Keratinocyte (primary cell): Measurements from ENCODE around the gene MEA1. TPM values are rescaled to one million over a fixed set of nuclear protein-coding genes. Genes with fewer than 3 reads are reported as not detected.

ENCODE experiments used
- DNase-seq: peaks from one replicate; pipeline ENCODE4 v3.0.0-alpha.2; 2011; ENCODE audit warnings: low read depth, missing footprints, low spot score
- FAIRE-seq: peaks from 2 replicates; lab custom pipeline; 2011; peaks lifted over from hg19 to GRCh38; lab: Jason Lieb, UNC
- H2AFZ ChIP-seq: 2 replicates; pipeline ENCODE4 v1.6.0; 2012; ENCODE audit warnings: low read length, control low read depth, inconsistent platforms; ENCODE audit not compliant: control insufficient read depth
- H3K27ac ChIP-seq: 2 replicates; pipeline ENCODE4 v1.5.1; 2011; ENCODE audit warnings: low read length; ENCODE audit not compliant: control insufficient read depth, insufficient read depth
- H3K27me3 ChIP-seq: 3 replicates; pipeline ENCODE4 v1.6.0; 2011; ENCODE audit warnings: low read length; ENCODE audit not compliant: control insufficient read depth, insufficient read depth; ENCODE audit errors: extremely low read depth
- H3K36me3 ChIP-seq, 2 experiments: 2 replicates in 1 of 2; 3 replicates in 1 of 2; pipeline ENCODE4 v1.5.1; 2011; ENCODE audit warnings: low read length in 2 of 2, mild to moderate bottlenecking in 1 of 2; ENCODE audit not compliant: control insufficient read depth in 2 of 2, insufficient read depth in 2 of 2; ENCODE audit errors: extremely low read depth in 1 of 2
- H3K4me1 ChIP-seq: 3 replicates; pipeline ENCODE4 v1.5.1; 2011; ENCODE audit warnings: low read length; ENCODE audit not compliant: control insufficient read depth, insufficient read depth; ENCODE audit errors: extremely low read depth
- H3K4me2 ChIP-seq: 3 replicates; pipeline ENCODE4 v1.6.0; 2011; ENCODE audit warnings: low read depth, low read length; ENCODE audit not compliant: control insufficient read depth, insufficient read depth; ENCODE audit errors: extremely low read depth
- H3K4me3 ChIP-seq, 3 experiments: fragments of 200-600 bp in 1 of 3; sonication (generic) in 1 of 3; 2 replicates in 2 of 3; 3 replicates in 1 of 3; pipeline ENCODE4 v1.5.1; 2011 to 2016; ENCODE audit warnings: low read length in 3 of 3, mild to moderate bottlenecking in 3 of 3, control low read depth in 2 of 3, inconsistent platforms in 1 of 3, low read depth in 1 of 3, mixed read lengths in 1 of 3, mixed run types in 1 of 3, moderate library complexity in 1 of 3; ENCODE audit not compliant: control insufficient read depth in 2 of 3, insufficient read depth in 2 of 3; ENCODE audit errors: extremely low read depth in 1 of 3
- H3K79me2 ChIP-seq: 2 replicates; pipeline ENCODE4 v1.6.0; 2012; ENCODE audit warnings: low read length; ENCODE audit not compliant: control insufficient read depth, insufficient read depth
- H3K9ac ChIP-seq: 3 replicates; pipeline ENCODE4 v1.6.0; 2011; ENCODE audit warnings: low read length; ENCODE audit not compliant: control insufficient read depth, insufficient read depth; ENCODE audit errors: extremely low read depth
- H3K9me1 ChIP-seq: 3 replicates; pipeline ENCODE4 v1.6.0; 2011; ENCODE audit warnings: low read length; ENCODE audit not compliant: control insufficient read depth, insufficient read depth; ENCODE audit errors: extremely low read depth
- H3K9me3 ChIP-seq: 2 replicates; pipeline ENCODE4 v1.5.1; 2012; ENCODE audit warnings: low read depth, low read length; ENCODE audit not compliant: control insufficient read depth
- H4K20me1 ChIP-seq: 3 replicates; pipeline ENCODE4 v1.6.0; 2011; ENCODE audit warnings: low read length; ENCODE audit not compliant: control insufficient read depth, insufficient read depth; ENCODE audit errors: extremely low read depth
- CTCF ChIP-seq, 3 experiments: IDR thresholded peaks in 1 of 3; conservative IDR thresholded peaks in 1 of 3; optimal IDR thresholded peaks in 1 of 3; 2 replicates in 2 of 3; 3 replicates in 1 of 3; pipeline versions ENCODE3 to v1.5.1; 2011; ENCODE audit warnings: low read length in 3 of 3, mild to moderate bottlenecking in 3 of 3, moderate library complexity in 2 of 3, control low read depth in 1 of 3, inconsistent platforms in 1 of 3; ENCODE audit not compliant: insufficient read depth in 2 of 3; ENCODE audit errors: extremely low read depth in 1 of 3
- EZH2 ChIP-seq: IDR thresholded peaks from one replicate; pipeline ENCODE4 v1.6.1; 2012; ENCODE audit warnings: inconsistent platforms, mild to moderate bottlenecking, low read length, moderate library complexity
- dilution Hi-C: fragments of 300-500 bp; cut with MboI; formaldehyde crosslinking; loops from one replicate; pipeline ENCODE4 v1.7.0; 2020; ENCODE audit warnings: low sequenced_read_pairs; ENCODE audit not compliant: extremely low pct_ligation_motif_present
- polyA plus RNA-seq, 5 experiments: library from polyadenylated mRNA; depleted of rRNA in 3 of 5; stranded (reverse) in 3 of 5; stranded (forward) in 1 of 5; unstranded in 1 of 5; fragments of >200 nt; gene quantifications; 1 replicate in 1 of 5; 2 replicates in 3 of 5; 3 replicates in 1 of 5; pipeline versions ENCODE4 v1.2.1 to v1.2.3, GENCODE V29; 2011 to 2012; ENCODE audit warnings: missing spikeins in 2 of 5, low read depth in 1 of 5, low replicate concordance in 1 of 5

MEA1 gene
- polyA plus RNA-seq, 1 donor (not counting 4 experiments of a cell fraction or from before 2014, with no cell fraction given), result 76.1 TPM

GRCh38 chr6:43058531-43058930 lies 44.8 kb upstream of the MEA1 start:
- peak overlapping the region; percentile 82 for H3K4me2 ChIP-seq
- no peaks in the 10 kb centered on the region for H4K20me1 ChIP-seq
- no peaks in the 10 kb centered on the region for H3K9me3 ChIP-seq
- FAIRE-seq, result no peak
- H3K4me3 ChIP-seq, result peak overlapping the region; percentile 56 to 100 (median 99)
- TF ChIP-seq EZH2, result no peak
- no peak for TF ChIP-seq CTCF (optimal IDR thresholded peaks at IDR 0.05 in 1 of 3, IDR thresholded peaks at IDR 0.05 in 1 of 3, conservative IDR thresholded peaks at IDR 0.05 in 1 of 3; ENCODE audit: extremely low read depth in 1 of 3, insufficient read depth in 2 of 3, low read length in 3 of 3)
- peak overlapping the region; percentile 98 for H3K9ac ChIP-seq
- peaks cover 16% of the 10 kb centered on the region for H3K79me2 ChIP-seq
- dilution Hi-C loops, result no loop called here
- H3K36me3 ChIP-seq, result peaks cover 9 to 19% of the 10 kb centered on the region in 2 experiments
- no peaks in the 10 kb centered on the region for H3K9me1 ChIP-seq
- no peak overlapping the region for H2AFZ ChIP-seq
- peaks cover 17% of the 10 kb centered on the region for H3K4me1 ChIP-seq
- no peak for DNase-seq
- no peaks in the 10 kb centered on the region for H3K27me3 ChIP-seq
- H3K27ac ChIP-seq, result peak overlapping the region; percentile 99

GRCh38 chr6:43055966-43056365 lies 42.2 kb upstream of the MEA1 start:
- Histone ChIP-seq H3K4me2 (no peak overlapping the region), H3K9me1 (no peaks in the 10 kb centered on the region), H3K9ac (no peak overlapping the region), H3K4me1 (peaks cover 27% of the 10 kb centered on the region), H3K79me2 (peaks cover 26% of the 10 kb centered on the region), H3K4me3 (no peak overlapping the region), H3K27ac (no peak overlapping the region), H2AFZ (no peak overlapping the region), H4K20me1 (no peaks in the 10 kb centered on the region), H3K9me3 (no peaks in the 10 kb centered on the region), H3K36me3 (peaks cover 7 to 19% of the 10 kb centered on the region in 2 experiments), H3K27me3 (no peaks in the 10 kb centered on the region)
- FAIRE-seq (no peak), DNase-seq (no peak)
- dilution Hi-C loops, result no loop called here
- TF ChIP-seq CTCF (optimal IDR thresholded peaks at IDR 0.05 in 1 of 3, IDR thresholded peaks at IDR 0.05 in 1 of 3, conservative IDR thresholded peaks at IDR 0.05 in 1 of 3; ENCODE audit: extremely low read depth in 1 of 3, insufficient read depth in 2 of 3, low read length in 3 of 3) (no peak), EZH2 (no peak)
